ENCODE data around the gene HRAS.
A peak's percentile ranks its signal among the peaks of the same experiment; 100 is the strongest.
"Not testable (repeated sequence)": the region's sequence is repeated elsewhere in the genome, so short reads cannot be mapped to it uniquely, and the experiment has no call there.

Gene HRAS

GRCh38 chr11:578276-579035 lies 43.1 kb upstream of the HRAS start:
- no peak for DNase-seq (ENCODE audit: extremely low spot score)
- no peak for TF ChIP-seq FOXK2 (IDR thresholded peaks at IDR 0.05)
- no peak for TF ChIP-seq FOXA1 (IDR thresholded peaks at IDR 0.05)
- ChIA-PET CTCF (no interaction called here), POLR2A (interaction anchor here (1.7 kb wide), 1 partner anchor 10 kb away, joined by 5 read pairs; no protein-coding TSS in a partner anchor)

- ChIA-PET POLR2A (interaction anchor here (1.0 to 1.7 kb wide), 2 partner anchors 9 to 21 kb away, joined by 5 read pairs; no protein-coding TSS in a partner anchor), CTCF (no interaction called here)
- no peak for DNase-seq (ENCODE audit: extremely low spot score)
- TF ChIP-seq FOXA1 (IDR thresholded peaks at IDR 0.05): no peak
- TF ChIP-seq SP1 (IDR thresholded peaks at IDR 0.05): no peak
- TF ChIP-seq ELF4 (IDR thresholded peaks at IDR 0.05): no peak
- no peak for TF ChIP-seq SUZ12 (IDR thresholded peaks at IDR 0.05)
- TF ChIP-seq ARNT (IDR thresholded peaks at IDR 0.05): no peak
Observed at GRCh38 chr11:577611-577894, 42.2 kb upstream of the HRAS start.

GRCh38 chr11:576811-577610 lies 41.6 kb upstream of the HRAS start:
- CTCF ChIA-PET: no interaction called here
- POLR2A ChIA-PET: interaction anchor here (1.0 to 1.7 kb wide), 2 partner anchors 9 to 21 kb away, joined by 5 read pairs; no protein-coding TSS in a partner anchor

DNA sequence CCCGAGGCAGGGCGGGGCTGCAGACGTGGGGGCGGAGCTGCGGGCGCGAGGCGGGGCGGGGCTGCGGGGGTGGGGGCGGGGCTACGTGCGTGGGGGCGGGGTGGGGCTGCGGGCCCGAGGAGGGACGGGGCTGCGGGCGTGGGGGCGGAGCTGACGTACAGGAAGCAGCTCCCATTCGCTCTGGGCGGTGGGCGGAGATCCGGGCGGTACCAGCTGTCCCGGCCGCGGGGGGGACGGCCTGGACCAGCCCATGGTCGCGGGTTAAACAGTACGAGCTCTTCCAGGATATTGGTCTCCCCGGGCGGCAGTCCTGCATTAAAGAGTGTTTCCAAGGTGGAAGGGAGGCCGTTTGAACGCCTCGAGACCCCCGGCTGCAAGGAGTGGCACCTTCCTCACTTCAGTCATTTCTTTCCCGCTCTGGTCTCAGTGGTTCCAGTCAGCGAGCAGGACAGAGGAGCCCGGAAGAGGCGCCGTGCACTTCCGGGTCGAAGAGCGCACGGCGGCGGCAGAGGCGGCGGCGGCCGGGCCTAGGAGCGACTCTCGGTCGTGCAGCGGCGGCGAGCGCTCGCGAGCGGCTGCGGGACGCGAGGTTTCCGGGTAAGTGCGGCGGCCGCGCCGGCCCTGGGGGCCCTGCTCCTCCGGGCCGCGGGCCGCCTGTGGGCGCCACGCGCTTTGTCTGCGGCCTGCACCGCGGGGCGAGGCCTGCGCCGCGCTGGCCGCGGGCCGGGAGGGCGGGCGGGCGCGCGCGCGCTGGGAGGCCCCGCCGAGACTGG lies 40.8 kb upstream of the HRAS start, which contains the start of gene PHRF1:
TSS of gene PHRF1 (plus strand) at position 475 of the 773 bp plus-strand sequence. CDS start 5,043 bp downstream, outside the sequence.
- peak; percentile 98 for DNase-seq (ENCODE audit: extremely low spot score)

More at GRCh38 chr11:576811-577610, 41.6 kb upstream of the HRAS start:
- no peak for DNase-seq (ENCODE audit: extremely low spot score)
- TF ChIP-seq HDGF (IDR thresholded peaks at IDR 0.05; ENCODE audit: borderline replicate concordance) (no peak), CTBP1 (IDR thresholded peaks at IDR 0.05; ENCODE audit: borderline replicate concordance) (no peak), FOXK2 (IDR thresholded peaks at IDR 0.05) (no peak)

GRCh38 chr11:575313-575995 lies 40.1 kb upstream of the HRAS start:
- CTCF ChIA-PET: interaction anchor here (0.7 kb wide), 2 partner anchors 10 kb away, joined by 3 read pairs; no protein-coding TSS in a partner anchor
- POLR2A ChIA-PET: interaction anchor here (0.6 to 1.1 kb wide), 14 partner anchors 10 to 368 kb away, joined by 3 to 17 read pairs (median 3); partner anchors contain the start of genes BET1L, GATD1, IRF7 and PNPLA2
- no peak for DNase-seq (ENCODE audit: extremely low spot score)
- TF ChIP-seq ZNF384 (IDR thresholded peaks at IDR 0.05): no peak
- TF ChIP-seq L3MBTL2 (conservative IDR thresholded peaks at IDR 0.05): peak; percentile 58
- TF ChIP-seq LEF1 (IDR thresholded peaks at IDR 0.05; ENCODE audit: borderline replicate concordance): no peak
- TF ChIP-seq ARNT (IDR thresholded peaks at IDR 0.05): no peak

More for the DNA sequence above, 40.8 kb upstream of the HRAS start, which contains the start of gene PHRF1:
- POLR2A ChIA-PET: interaction anchor here (0.6 to 1.1 kb wide), 14 partner anchors 11 to 369 kb away, joined by 3 to 17 read pairs (median 3); partner anchors contain the start of genes BET1L, GATD1, IRF7 and PNPLA2
- TF ChIP-seq FOXM1 (IDR thresholded peaks at IDR 0.05; ENCODE audit: borderline replicate concordance) (peak; percentile 6; the same call in 1 of the 2 replicates), FOXK2 (IDR thresholded peaks at IDR 0.05) (no peak), NFRKB (IDR thresholded peaks at IDR 0.05) (no peak), ARNT (IDR thresholded peaks at IDR 0.05) (no peak; the same call in 1 of the 2 replicates), CTBP1 (IDR thresholded peaks at IDR 0.05; ENCODE audit: borderline replicate concordance) (no peak), BHLHE40 (IDR thresholded peaks at IDR 0.05; ENCODE audit: borderline replicate concordance) (peak; percentile 88), L3MBTL2 (conservative IDR thresholded peaks at IDR 0.05) (no peak; the same call in 1 of the 2 replicates), SUZ12 (IDR thresholded peaks at IDR 0.05) (no peak), TARDBP (IDR thresholded peaks at IDR 0.05) (no peak), HDGF (IDR thresholded peaks at IDR 0.05; ENCODE audit: borderline replicate concordance) (no peak), FOXA1 (IDR thresholded peaks at IDR 0.05) (no peak), LEF1 (IDR thresholded peaks at IDR 0.05; ENCODE audit: borderline replicate concordance) (peak; percentile 45; the same call in 1 of the 2 replicates), ELF4 (IDR thresholded peaks at IDR 0.05) (peak; percentile 87), SP1 (IDR thresholded peaks at IDR 0.05) (no peak), ZNF384 (IDR thresholded peaks at IDR 0.05) (no peak)
- TF ChIP-seq, protein P1, sequence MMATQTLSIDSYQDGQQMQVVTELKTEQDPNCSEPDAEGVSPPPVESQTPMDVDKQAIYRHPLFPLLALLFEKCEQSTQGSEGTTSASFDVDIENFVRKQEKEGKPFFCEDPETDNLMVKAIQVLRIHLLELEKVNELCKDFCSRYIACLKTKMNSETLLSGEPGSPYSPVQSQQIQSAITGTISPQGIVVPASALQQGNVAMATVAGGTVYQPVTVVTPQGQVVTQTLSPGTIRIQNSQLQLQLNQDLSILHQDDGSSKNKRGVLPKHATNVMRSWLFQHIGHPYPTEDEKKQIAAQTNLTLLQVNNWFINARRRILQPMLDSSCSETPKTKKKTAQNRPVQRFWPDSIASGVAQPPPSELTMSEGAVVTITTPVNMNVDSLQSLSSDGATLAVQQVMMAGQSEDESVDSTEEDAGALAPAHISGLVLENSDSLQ (IDR thresholded peaks at IDR 0.05): no peak
- CTCF ChIA-PET: interaction anchor here (0.7 kb wide), 2 partner anchors 9 to 10 kb away, joined by 3 read pairs; no protein-coding TSS in a partner anchor

DNA sequence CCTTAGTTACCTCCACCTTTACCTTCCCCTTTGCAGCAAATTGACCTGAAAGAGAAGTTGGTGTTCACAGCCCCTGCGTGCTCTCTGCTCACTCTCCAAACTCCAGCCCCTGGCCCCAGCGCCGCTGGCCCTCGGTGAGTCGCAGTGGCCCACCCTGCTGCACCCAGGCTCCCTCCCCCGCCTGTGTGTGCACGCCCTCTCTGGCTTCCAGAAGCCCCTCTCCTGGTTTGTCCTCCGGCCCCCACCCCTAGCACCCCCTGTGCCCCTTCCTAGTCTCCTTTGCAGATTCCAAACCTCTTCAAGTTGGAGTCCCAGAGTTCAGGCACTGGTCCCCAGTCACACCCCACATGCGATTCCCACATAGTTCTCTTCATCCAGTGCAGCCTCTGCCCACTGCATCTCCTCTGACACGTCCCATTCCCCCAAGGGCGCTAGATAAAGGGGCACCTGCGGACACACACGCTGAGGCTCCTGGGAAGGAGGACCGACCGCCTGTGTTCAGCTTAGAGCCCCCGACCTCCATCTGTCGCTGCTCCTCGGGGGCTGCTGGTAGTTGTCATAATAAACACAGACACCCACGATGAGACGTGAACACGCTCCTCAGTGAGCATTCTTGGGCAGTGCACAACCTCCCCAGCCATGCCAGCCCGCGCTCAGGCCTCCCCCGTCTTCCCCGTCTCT lies 39.4 kb upstream of the HRAS start:
- TF ChIP-seq ARNT (IDR thresholded peaks at IDR 0.05) (no peak), HDGF (IDR thresholded peaks at IDR 0.05; ENCODE audit: borderline replicate concordance) (no peak), CTBP1 (IDR thresholded peaks at IDR 0.05; ENCODE audit: borderline replicate concordance) (no peak), LEF1 (IDR thresholded peaks at IDR 0.05; ENCODE audit: borderline replicate concordance) (no peak), ELF4 (IDR thresholded peaks at IDR 0.05) (no peak), SP1 (IDR thresholded peaks at IDR 0.05) (no peak), FOXM1 (IDR thresholded peaks at IDR 0.05; ENCODE audit: borderline replicate concordance) (no peak), NFRKB (IDR thresholded peaks at IDR 0.05) (no peak), SUZ12 (IDR thresholded peaks at IDR 0.05) (no peak), TARDBP (IDR thresholded peaks at IDR 0.05) (no peak), BHLHE40 (IDR thresholded peaks at IDR 0.05; ENCODE audit: borderline replicate concordance) (no peak), L3MBTL2 (conservative IDR thresholded peaks at IDR 0.05) (no peak), FOXK2 (IDR thresholded peaks at IDR 0.05) (no peak), FOXA1 (IDR thresholded peaks at IDR 0.05) (no peak), ZNF384 (IDR thresholded peaks at IDR 0.05) (no peak)
- no peak for DNase-seq (ENCODE audit: extremely low spot score)
- POLR2A ChIA-PET: interaction anchor here (1.1 kb wide), 1 partner anchor 15 kb away, joined by 3 read pairs; no protein-coding TSS in a partner anchor
- CTCF ChIA-PET: no interaction called here

DNA sequence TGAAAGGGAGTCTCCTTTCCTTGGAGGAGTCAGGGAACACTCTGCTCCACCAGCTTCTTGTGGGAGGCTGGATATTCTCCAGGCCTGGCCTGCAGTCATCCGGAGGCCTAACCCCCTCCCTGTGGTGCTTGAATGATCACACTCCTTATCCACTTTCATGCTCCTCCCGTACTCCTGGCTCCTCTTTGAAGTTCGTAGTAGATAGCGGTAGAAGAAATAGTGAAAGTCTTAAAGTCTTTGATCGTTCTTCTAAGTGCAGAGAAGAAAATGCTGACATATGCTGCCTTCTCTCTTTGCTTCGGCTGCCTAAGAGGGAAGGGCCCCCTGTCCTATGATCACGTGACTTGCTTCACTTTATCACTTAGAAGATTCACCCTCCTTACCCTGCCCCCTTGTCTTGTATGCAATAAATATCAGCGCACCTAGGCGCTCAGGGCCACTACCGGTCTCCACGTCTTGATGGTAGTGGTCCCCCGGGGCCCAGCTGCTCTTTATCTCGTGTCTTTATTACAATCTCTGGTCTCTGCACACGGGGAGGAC lies 38.7 kb upstream of the HRAS start:
- CTCF ChIA-PET; DNase-seq (ENCODE audit: extremely low spot score); POLR2A ChIA-PET: not testable (repeated sequence)

Data from HEK293T (cell line).